Suprapubic skin (tissue), 4 donors: Measurements from ENCODE around the gene SERINC2. TPM values are rescaled to one million over a fixed set of nuclear protein-coding genes. Genes with fewer than 3 reads are reported as not detected.

Experiments used
- DNase-seq, 2 donors: peaks; one replicate each; pipeline ENCODE4 v3.0.0-alpha.2; 2019; ENCODE audit warnings: low spot score in 2 of 2
- H3K27ac ChIP-seq: fragments of 200-600 bp; sonication (generic); one replicate; pipeline ENCODE4 v1.5.1; 2019
- H3K27me3 ChIP-seq: fragments of 200-600 bp; sonication (generic); one replicate; pipeline ENCODE4 v1.5.1; 2019
- H3K36me3 ChIP-seq: fragments of 200-600 bp; sonication (generic); one replicate; pipeline ENCODE4 v1.5.1; 2019
- H3K4me1 ChIP-seq: fragments of 200-600 bp; sonication (generic); one replicate; pipeline ENCODE4 v1.5.1; 2019
- H3K4me3 ChIP-seq: fragments of 200-600 bp; sonication (generic); one replicate; pipeline ENCODE4 v1.5.1; 2019; ENCODE audit warnings: mild to moderate bottlenecking
- H3K9me3 ChIP-seq: fragments of 200-600 bp; sonication (generic); one replicate; pipeline ENCODE4 v1.5.1; 2019
- CTCF ChIP-seq, 2 donors: fragments of 200-600 bp in 1 of 2; fragments of 450-650 bp in 1 of 2; sonication (generic) in 1 of 2; IDR thresholded peaks; one replicate each; pipeline ENCODE4 v1.5.1; 2016 to 2019; ENCODE audit warnings: antibody characterized with exemption in 2 of 2, mild to moderate bottlenecking in 1 of 2, moderate library complexity in 1 of 2
- EP300 ChIP-seq: sonication (generic); formaldehyde crosslinking; IDR thresholded peaks from one replicate; pipeline ENCODE4 v1.6.1; 2017; ENCODE audit warnings: antibody characterized with exemption
- POLR2A ChIP-seq, 2 donors: fragments of 450-650 bp; IDR thresholded peaks; one replicate each; pipeline ENCODE4 v1.6.1; 2017; ENCODE audit warnings: antibody characterized with exemption in 2 of 2, mild to moderate bottlenecking in 2 of 2, moderate library complexity in 2 of 2
- POLR2AphosphoS5 ChIP-seq, 3 donors: sonication (generic); formaldehyde crosslinking; IDR thresholded peaks; one replicate each; pipeline ENCODE4 v1.6.1; 2017; ENCODE audit warnings: antibody characterized with exemption in 3 of 3
- WGBS: methylation state at CpG from one replicate; pipeline ENCODE4 v1.1.5; 2018; 5-methylcytosine and 5-hydroxymethylcytosine counted together
- total RNA-seq, 4 donors: library from RNA; depleted of rRNA; stranded (reverse); fragments of >200 nt; gene quantifications; one replicate each; pipeline ENCODE4 v1.1.0, GENCODE V29; 2016

SERINC2 gene
- total RNA-seq, 4 donors from 2014 or later: 52.9 to 95.6 (median 68.3) TPM

GRCh38 chr1:31405578-31406245 lies 7.3 kb upstream of the SERINC2 start:
- Histone ChIP-seq H3K36me3 (no peaks in the 10 kb centered on the region), H3K27me3 (no peaks in the 10 kb centered on the region), H3K9me3 (no peaks in the 10 kb centered on the region), H3K27ac (no peak overlapping the region), H3K4me3 (no peak overlapping the region), H3K4me1 (no peaks in the 10 kb centered on the region)
- TF ChIP-seq EP300 (no peak), CTCF (IDR thresholded peaks at IDR 0.05) (no peak), POLR2AphosphoS5 (IDR thresholded peaks at IDR 0.05) (no peak), POLR2A (IDR thresholded peaks at IDR 0.05) (no peak)
- no peak for DNase-seq
- 47% methylated on average over 5 of the region's 6 CpGs for WGBS

- H3K9me3 ChIP-seq: no peaks in the 10 kb centered on the region
- DNase-seq: no peak
- WGBS: 73% methylated on average over 13 of the region's 18 CpGs
- H3K27ac ChIP-seq: no peak overlapping the region
- H3K27me3 ChIP-seq: no peaks in the 10 kb centered on the region
- no peaks in the 10 kb centered on the region for H3K36me3 ChIP-seq
- TF ChIP-seq EP300 (no peak), POLR2A (IDR thresholded peaks at IDR 0.05) (no peak), CTCF (IDR thresholded peaks at IDR 0.05) (no peak), POLR2AphosphoS5 (IDR thresholded peaks at IDR 0.05) (no peak)
- H3K4me1 ChIP-seq: peaks cover under 1% of the 10 kb centered on the region
- no peak overlapping the region for H3K4me3 ChIP-seq
These were observed 5.9 kb upstream of the SERINC2 start for GRCh38 chr1:31407029-31407626.

GRCh38 chr1:31408788-31409318 lies 4.2 kb upstream of the SERINC2 start:
- Histone ChIP-seq H3K4me1 (peaks cover 9% of the 10 kb centered on the region), H3K27me3 (no peaks in the 10 kb centered on the region), H3K36me3 (no peaks in the 10 kb centered on the region), H3K9me3 (no peaks in the 10 kb centered on the region), H3K4me3 (no peak overlapping the region), H3K27ac (no peak overlapping the region)
- DNase-seq: no peak
- WGBS: 57% methylated on average over 5 of the region's 5 CpGs
- no peak for TF ChIP-seq EP300
- TF ChIP-seq POLR2A (IDR thresholded peaks at IDR 0.05): no peak
- no peak for TF ChIP-seq CTCF (IDR thresholded peaks at IDR 0.05)
- TF ChIP-seq POLR2AphosphoS5 (IDR thresholded peaks at IDR 0.05): no peak

- H3K4me3 ChIP-seq: no peak overlapping the region
- TF ChIP-seq POLR2A (IDR thresholded peaks at IDR 0.05) (no peak), POLR2AphosphoS5 (IDR thresholded peaks at IDR 0.05) (no peak), EP300 (no peak), CTCF (IDR thresholded peaks at IDR 0.05) (no peak)
- H3K36me3 ChIP-seq: no peaks in the 10 kb centered on the region
- no peak overlapping the region for H3K27ac ChIP-seq
- H3K27me3 ChIP-seq: no peaks in the 10 kb centered on the region
- DNase-seq: no peak
- WGBS: 79% methylated on average over 6 of the region's 6 CpGs
- peaks cover 18% of the 10 kb centered on the region for H3K4me1 ChIP-seq
- no peaks in the 10 kb centered on the region for H3K9me3 ChIP-seq
These were observed 2.8 kb upstream of the SERINC2 start for GRCh38 chr1:31409946-31410858.
